Upper lobe of left lung (tissue), 6 donors: Measurements from ENCODE around the gene CHURC1. TPM values are rescaled to one million over a fixed set of nuclear protein-coding genes. Genes with fewer than 3 reads are reported as not detected.

Experiments used
- ATAC-seq, 2 donors: fragments of 200-7000 bp; cut with Tn5 transposase; one replicate each; pipeline ENCODE4 v1.9.1; 2022; ENCODE audit warnings: mild to moderate bottlenecking in 2 of 2, moderate library complexity in 2 of 2; ENCODE audit not compliant: low FRiP score in 2 of 2
- DNase-seq, 2 donors: peaks; one replicate each; pipeline ENCODE4 v3.0.0-alpha.2; 2019 to 2020
- H3K27ac ChIP-seq, 4 donors: fragments of 200-600 bp; sonication (generic); one replicate each; pipeline ENCODE4 v1.5.1; 2016 to 2019
- H3K27me3 ChIP-seq, 4 donors: fragments of 200-600 bp; sonication (generic); one replicate each; pipeline ENCODE4 v1.5.1; 2017 to 2019
- H3K36me3 ChIP-seq, 4 donors: fragments of 200-600 bp; sonication (generic); one replicate each; pipeline ENCODE4 v1.5.1; 2016 to 2019
- H3K4me1 ChIP-seq, 4 donors: fragments of 200-600 bp; sonication (generic); one replicate each; pipeline ENCODE4 v1.5.1; 2018 to 2019
- H3K4me3 ChIP-seq, 4 donors: fragments of 200-600 bp; sonication (generic); one replicate each; pipeline ENCODE4 v1.5.1; 2017 to 2019; ENCODE audit warnings: mild to moderate bottlenecking in 2 of 4, moderate library complexity in 1 of 4
- H3K9me3 ChIP-seq, 4 donors: fragments of 200-600 bp; sonication (generic); one replicate each; pipeline ENCODE4 v1.5.1; 2018 to 2019
- CTCF ChIP-seq, 6 experiments: fragments of 450-650 bp in 4 of 6; fragments of 200-600 bp in 2 of 6; sonication (generic) in 2 of 6; IDR thresholded peaks; one replicate each; pipeline ENCODE4 v1.5.1; 2016 to 2019; ENCODE audit warnings: antibody characterized with exemption in 6 of 6
- EP300 ChIP-seq, 4 donors: sonication (generic); formaldehyde crosslinking; IDR thresholded peaks; one replicate each; pipeline ENCODE4 v1.5.1; 2017; ENCODE audit warnings: antibody characterized with exemption in 4 of 4, control low read depth in 2 of 4
- POLR2A ChIP-seq, 4 donors: fragments of 450-650 bp; IDR thresholded peaks; one replicate each; pipeline ENCODE4 v1.5.1; 2016 to 2017; ENCODE audit warnings: antibody characterized with exemption in 4 of 4, mild to moderate bottlenecking in 2 of 4
- POLR2AphosphoS5 ChIP-seq, 2 donors: sonication (generic); formaldehyde crosslinking; IDR thresholded peaks; one replicate each; pipeline ENCODE4 v1.5.1; 2017; ENCODE audit warnings: antibody characterized with exemption in 2 of 2
- WGBS, 2 donors: methylation state at CpG; one replicate each; pipeline ENCODE4 v1.1.5; 2017 to 2018; 5-methylcytosine and 5-hydroxymethylcytosine counted together
- total RNA-seq, 6 donors: library from RNA; depleted of rRNA in 4 of 6; stranded (reverse); fragments of >200 nt in 4 of 6; gene quantifications; one replicate each; pipeline versions ENCODE4 v1.1.0 to v1.2.1, GENCODE V29; 2016 to 2021
- donor health status: DM: no; HTN: no; CAD: no; lungs with moderate emphysema.
- donor health status: DM: no; HTN: yes; CAD: no; lungs with severe emphysema.

CHURC1 gene
- total RNA-seq, 6 donors from 2014 or later, result 18.3 to 99.6 (median 49.2) TPM

DNA sequence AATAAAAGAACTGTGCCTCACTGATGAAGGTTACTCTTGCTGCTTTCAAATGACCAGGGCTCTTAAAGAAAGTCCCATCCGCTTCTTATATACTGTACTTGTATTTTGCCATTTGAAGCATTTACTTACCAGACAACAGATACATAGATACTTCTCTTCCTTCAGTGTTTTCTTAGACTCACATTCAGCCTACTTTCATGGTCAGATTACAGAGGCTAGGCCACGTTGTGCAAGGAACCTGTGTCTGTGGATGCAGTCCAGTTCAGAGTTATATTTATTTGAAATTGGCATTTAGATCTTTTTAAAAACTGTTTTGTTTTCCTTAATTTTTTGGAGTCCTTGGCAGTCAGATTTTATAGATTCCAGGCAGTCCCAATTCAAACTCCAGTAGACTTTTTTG, 6.2 kb downstream of the CHURC1 start:
- Histone ChIP-seq H3K9me3 (no peaks in the 10 kb centered on the region), H3K36me3 (peaks cover 0 to 16% (median 7%) of the 10 kb centered on the region in 4 donors), H3K4me3 (no peak overlapping the region), H3K27me3 (no peaks in the 10 kb centered on the region), H3K4me1 (peaks cover 16 to 47% (median 18%) of the 10 kb centered on the region in 4 donors), H3K27ac (no peak overlapping the region)
- no peak for DNase-seq
- TF ChIP-seq POLR2A (IDR thresholded peaks at IDR 0.05), result no peak
- no peak for TF ChIP-seq EP300 (IDR thresholded peaks at IDR 0.05)
- 81 to 82% methylated on average over 2 of the region's 2 CpGs for WGBS, 2 donors
- ATAC-seq, result no peak

DNA sequence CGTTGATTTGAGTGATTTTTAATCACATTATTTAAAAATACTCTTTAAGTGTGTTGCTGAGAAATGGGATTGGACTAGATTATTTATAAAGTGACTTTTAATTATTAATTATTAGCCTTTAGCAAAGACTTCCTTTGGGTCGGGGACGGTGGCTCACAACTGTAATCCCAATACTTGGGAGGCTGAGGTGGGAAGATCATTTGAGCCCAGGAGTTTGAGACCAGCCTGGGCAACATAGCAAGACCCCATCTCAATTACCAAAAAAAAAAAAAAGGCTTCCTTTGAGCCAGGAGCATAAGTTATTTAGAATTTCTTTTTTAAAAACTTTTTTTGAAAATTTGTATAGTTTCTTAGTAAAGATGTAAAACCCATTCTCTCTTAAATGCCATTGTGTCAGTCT, 8.8 kb downstream of the CHURC1 start:
- WGBS, 2 donors, result 87 to 95% methylated on average over 3 of the region's 3 CpGs
- Histone ChIP-seq H3K36me3 (peaks cover 0 to 38% (median 12%) of the 10 kb centered on the region in 4 donors), H3K4me1 (peaks cover 6 to 26% (median 10%) of the 10 kb centered on the region in 4 donors), H3K27ac (no peak overlapping the region), H3K4me3 (no peak overlapping the region), H3K27me3 (no peaks in the 10 kb centered on the region), H3K9me3 (no peaks in the 10 kb centered on the region)
- DNase-seq (no peak), ATAC-seq (no peak)
- TF ChIP-seq POLR2AphosphoS5 (IDR thresholded peaks at IDR 0.05), result no peak
- TF ChIP-seq POLR2A (IDR thresholded peaks at IDR 0.05), result no peak
- no peak for TF ChIP-seq CTCF (IDR thresholded peaks at IDR 0.05)
- TF ChIP-seq EP300 (IDR thresholded peaks at IDR 0.05), result no peak

GRCh38 chr14:64926398-64926995, 12.2 kb downstream of the CHURC1 start:
- 60 to 73% methylated on average over 4 of the region's 4 CpGs for WGBS, 2 donors
- no peak overlapping the region for H3K27ac ChIP-seq
- TF ChIP-seq CTCF (IDR thresholded peaks at IDR 0.05), result no peak
- TF ChIP-seq POLR2AphosphoS5 (IDR thresholded peaks at IDR 0.05), result no peak
- no peak for TF ChIP-seq POLR2A (IDR thresholded peaks at IDR 0.05)
- no peak for TF ChIP-seq EP300 (IDR thresholded peaks at IDR 0.05)
- no peak for DNase-seq
- H3K4me3 ChIP-seq, result no peak overlapping the region
- no peak for ATAC-seq
- peaks cover 0 to 6% (median 0%) of the 10 kb centered on the region in 4 donors for H3K4me1 ChIP-seq
- peaks cover 0 to 71% (median 14%) of the 10 kb centered on the region in 4 donors for H3K36me3 ChIP-seq
- no peaks in the 10 kb centered on the region for H3K9me3 ChIP-seq
- no peaks in the 10 kb centered on the region for H3K27me3 ChIP-seq

GRCh38 chr14:64927031-64927430, 12.8 kb downstream of the CHURC1 start:
- Histone ChIP-seq H3K27ac (no peak overlapping the region), H3K9me3 (no peaks in the 10 kb centered on the region), H3K4me1 (peaks cover 0 to 6% (median 0%) of the 10 kb centered on the region in 4 donors), H3K4me3 (no peak overlapping the region), H3K27me3 (no peaks in the 10 kb centered on the region), H3K36me3 (peaks cover 0 to 76% (median 15%) of the 10 kb centered on the region in 4 donors)
- ATAC-seq (no peak), DNase-seq (no peak)
- 82 to 91% methylated on average over 3 of the region's 3 CpGs for WGBS, 2 donors
- TF ChIP-seq CTCF (IDR thresholded peaks at IDR 0.05) (no peak), POLR2AphosphoS5 (IDR thresholded peaks at IDR 0.05) (no peak), EP300 (IDR thresholded peaks at IDR 0.05) (no peak), POLR2A (IDR thresholded peaks at IDR 0.05) (no peak)

DNA sequence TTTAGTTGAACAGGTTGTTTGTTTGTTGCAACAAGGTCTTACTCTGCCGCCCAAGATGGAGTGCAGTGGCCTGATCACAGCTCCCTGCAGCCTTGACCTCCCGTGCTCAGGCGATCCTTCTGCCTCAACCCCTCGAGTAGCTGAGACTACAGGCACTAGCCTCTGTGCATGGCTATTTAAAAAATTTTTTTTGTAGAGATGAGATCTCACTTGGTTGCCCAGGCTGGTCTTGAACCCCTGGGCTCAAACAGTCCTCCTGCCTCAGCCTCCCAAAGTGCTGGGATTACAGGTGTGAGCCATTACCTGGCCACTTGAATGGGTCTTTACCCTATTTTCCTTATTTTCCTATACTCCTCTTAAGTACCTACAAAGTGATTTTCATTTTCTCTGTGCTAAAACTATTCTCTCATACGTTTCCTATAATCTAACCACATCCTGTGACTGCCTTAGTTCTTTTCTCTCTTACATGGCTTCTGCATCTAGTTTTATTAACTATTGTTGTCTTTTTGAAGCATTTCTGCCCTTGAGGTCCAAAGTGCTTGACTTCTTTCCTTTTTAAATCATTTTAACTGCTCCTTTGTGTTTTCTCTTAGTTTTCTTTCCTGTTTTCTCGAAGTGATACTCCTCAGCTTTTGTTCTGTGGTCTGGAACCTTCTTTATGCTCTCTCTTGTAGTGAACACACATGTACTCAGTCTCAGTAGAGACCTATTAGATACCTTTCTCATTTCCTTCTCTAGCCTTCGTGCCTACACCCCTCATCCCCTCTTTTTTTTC, 14.2 kb downstream of the CHURC1 start:
- H3K9me3 ChIP-seq, result no peaks in the 10 kb centered on the region
- DNase-seq (no peak), ATAC-seq (no peak)
- WGBS, 2 donors, result 71 to 78% methylated on average over 7 of the region's 7 CpGs
- no peak for TF ChIP-seq CTCF (IDR thresholded peaks at IDR 0.05)
- TF ChIP-seq POLR2AphosphoS5 (IDR thresholded peaks at IDR 0.05), result no peak
- peaks cover 0 to 6% (median 0%) of the 10 kb centered on the region in 4 donors for H3K4me1 ChIP-seq
- no peaks in the 10 kb centered on the region for H3K27me3 ChIP-seq
- H3K27ac ChIP-seq, result no peak overlapping the region
- no peak overlapping the region for H3K4me3 ChIP-seq
- H3K36me3 ChIP-seq, result peaks cover 12 to 89% (median 24%) of the 10 kb centered on the region in 4 donors
